GM21526 (cell line): Measurements from ENCODE around the gene PRKAG2.

ENCODE experiments used
- ATAC-seq: cut with Tn5 transposase; IDR thresholded peaks from one replicate; pipeline ENCODE4 v1.9.1; 2021; ENCODE audit warnings: moderate library complexity; ENCODE audit not compliant: unreplicated experiment, low FRiP score

PRKAG2 gene

GRCh38 chr7:151691449-151691848 lies 185.5 kb downstream of the PRKAG2 start:
- ATAC-seq: no peak

GRCh38 chr7:151690606-151691005 lies 186.3 kb downstream of the PRKAG2 start:
- ATAC-seq: no peak

- no peak for ATAC-seq
Observed at GRCh38 chr7:151689196-151689971, 187.5 kb downstream of the PRKAG2 start.

- ATAC-seq: no peak
Observed at GRCh38 chr7:151688236-151688780, 188.6 kb downstream of the PRKAG2 start.

- no peak for ATAC-seq
Observed at GRCh38 chr7:151687523-151688235, 189.2 kb downstream of the PRKAG2 start.

- no peak for ATAC-seq
Observed at GRCh38 chr7:151686826-151687225, 190.1 kb downstream of the PRKAG2 start.

- ATAC-seq: no peak
Observed at GRCh38 chr7:151686016-151686766, 190.7 kb downstream of the PRKAG2 start.

GRCh38 chr7:151684408-151685175 lies 192.3 kb downstream of the PRKAG2 start:
- ATAC-seq: no peak

- no peak for ATAC-seq
Observed at GRCh38 chr7:151683615-151684407, 193.1 kb downstream of the PRKAG2 start.

- ATAC-seq: no peak
Observed at GRCh38 chr7:151682831-151683614, 193.9 kb downstream of the PRKAG2 start.

GRCh38 chr7:151681726-151682125 lies 195.2 kb downstream of the PRKAG2 start:
- ATAC-seq: no peak

- ATAC-seq: no peak
Observed at GRCh38 chr7:151680810-151681209, 196.1 kb downstream of the PRKAG2 start.

- no peak for ATAC-seq
Observed at GRCh38 chr7:151679881-151680612, 196.9 kb downstream of the PRKAG2 start.

- ATAC-seq: no peak
Observed at GRCh38 chr7:151679071-151679708, 197.7 kb downstream of the PRKAG2 start.

GRCh38 chr7:151678227-151678604 lies 198.7 kb downstream of the PRKAG2 start:
- no peak for ATAC-seq

- no peak for ATAC-seq
Observed at GRCh38 chr7:151677581-151678226, 199.2 kb downstream of the PRKAG2 start.

- no peak for ATAC-seq
Observed at GRCh38 chr7:151676759-151677158, 200.2 kb downstream of the PRKAG2 start.
